NCI-H2171 treated with DMSO at 0.1 percent for 48 hours (cell line): ENCODE measurements around the gene TAF5L.
"Not testable (repeated sequence)": the region's sequence is repeated elsewhere in the genome, so short reads cannot be mapped to it uniquely, and the experiment has no call there.

ENCODE experiments used
- DNase-seq: peaks from one replicate; lab custom pipeline; 2025; lab: John Stamatoyannopoulos, UW

TAF5L gene

DNA sequence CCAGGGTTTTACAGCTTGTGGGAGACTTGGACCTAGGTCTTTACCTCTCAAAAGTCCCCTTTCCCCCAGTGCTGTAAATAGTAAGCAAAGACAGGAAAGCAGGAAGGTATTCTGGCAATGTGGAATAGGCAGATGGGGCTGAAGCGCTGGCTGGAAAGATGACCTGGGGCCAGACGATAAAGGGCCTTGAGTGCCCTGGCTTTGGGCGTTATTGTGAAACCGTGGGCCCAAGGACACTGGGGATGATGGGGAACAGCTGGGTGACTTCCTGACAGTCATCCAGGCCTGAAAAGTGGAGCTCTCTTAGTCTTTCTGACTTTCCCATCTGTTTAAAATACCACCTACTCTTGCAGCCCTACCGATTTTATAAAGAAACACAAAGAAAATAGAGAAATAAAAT, 16.5 kb upstream of the TAF5L start:
- DNase-seq: no peak

DNA sequence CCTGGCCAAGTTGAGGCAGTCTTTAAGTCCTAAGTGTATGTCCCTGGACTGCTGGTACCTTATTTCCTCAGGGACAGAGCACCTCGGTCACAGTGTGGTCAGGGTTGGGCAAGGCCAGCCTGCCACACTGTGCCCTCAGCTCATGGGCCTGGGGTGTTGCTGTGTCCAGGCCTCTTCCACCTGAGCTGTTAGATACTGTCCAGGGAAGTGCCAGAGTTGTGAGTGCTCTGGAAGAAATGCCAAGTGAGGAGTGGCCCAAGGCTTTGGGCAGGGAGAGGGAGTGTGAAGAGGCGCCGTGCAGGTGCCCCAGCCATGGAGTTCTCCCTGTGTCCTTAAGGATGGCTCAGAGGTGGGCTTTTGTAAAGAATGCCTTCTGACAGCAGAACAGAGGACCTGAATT, 15.4 kb upstream of the TAF5L start:
- no peak for DNase-seq

DNA sequence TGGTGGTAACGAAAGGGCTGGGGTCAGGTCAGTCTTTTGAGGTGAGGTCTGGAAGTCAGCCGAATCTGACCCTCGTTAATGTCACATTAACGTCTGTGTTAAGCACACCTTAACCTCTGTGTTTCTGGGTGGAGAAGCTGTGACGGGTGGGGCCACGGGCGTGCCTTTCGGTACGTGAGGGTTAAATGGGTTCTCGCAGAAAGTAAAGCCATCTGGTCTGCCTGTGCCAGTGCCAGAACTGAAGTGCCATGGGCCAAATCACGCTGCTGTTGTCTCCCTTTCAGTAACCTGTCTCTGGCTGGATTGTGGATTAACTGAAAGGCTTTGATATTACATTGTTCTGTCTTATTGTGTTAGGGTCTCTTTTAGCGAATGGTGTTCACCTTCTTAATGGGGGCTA, 14.5 kb upstream of the TAF5L start:
- DNase-seq: peak; percentile 71

DNA sequence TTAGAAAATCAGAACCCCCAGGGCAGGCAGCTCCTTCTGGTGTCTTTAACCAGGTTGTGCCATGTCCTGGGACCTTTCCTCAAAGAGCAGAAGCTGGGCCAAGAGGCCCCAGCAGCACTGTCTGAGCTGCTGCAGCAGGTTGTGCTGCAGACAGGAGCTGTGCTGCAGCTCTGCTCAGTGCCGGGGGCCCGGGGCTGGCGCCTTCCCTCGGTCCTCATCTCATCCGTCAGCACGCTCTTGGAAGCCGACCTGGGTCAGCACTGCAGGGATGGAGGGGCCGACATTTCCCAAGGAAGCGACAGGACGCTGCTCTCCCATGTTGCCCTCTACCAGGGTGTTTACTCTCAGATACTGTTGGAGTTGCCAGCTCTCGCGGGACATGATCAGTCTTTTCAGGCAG, 11.8 kb upstream of the TAF5L start:
- no peak for DNase-seq

DNA sequence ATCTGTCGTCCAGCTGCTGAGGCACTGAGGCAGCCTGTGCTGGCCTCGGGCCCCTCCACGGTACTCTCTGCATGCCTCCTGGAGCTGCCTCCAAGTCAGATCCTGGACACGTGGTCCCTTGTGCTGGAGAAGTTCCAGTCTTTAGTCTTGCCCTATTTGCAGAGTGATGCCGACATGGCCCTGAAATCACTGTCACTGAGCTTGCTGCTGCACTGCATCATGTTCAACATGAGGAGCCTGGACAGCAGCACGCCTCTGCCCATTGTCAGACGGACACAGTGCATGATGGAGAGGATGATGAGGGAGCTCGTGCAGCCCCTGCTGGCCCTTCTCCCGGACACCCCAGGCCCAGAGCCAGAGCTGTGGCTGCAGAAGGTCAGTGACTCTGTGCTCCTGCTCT, 10.1 kb upstream of the TAF5L start:
- DNase-seq: no peak

DNA sequence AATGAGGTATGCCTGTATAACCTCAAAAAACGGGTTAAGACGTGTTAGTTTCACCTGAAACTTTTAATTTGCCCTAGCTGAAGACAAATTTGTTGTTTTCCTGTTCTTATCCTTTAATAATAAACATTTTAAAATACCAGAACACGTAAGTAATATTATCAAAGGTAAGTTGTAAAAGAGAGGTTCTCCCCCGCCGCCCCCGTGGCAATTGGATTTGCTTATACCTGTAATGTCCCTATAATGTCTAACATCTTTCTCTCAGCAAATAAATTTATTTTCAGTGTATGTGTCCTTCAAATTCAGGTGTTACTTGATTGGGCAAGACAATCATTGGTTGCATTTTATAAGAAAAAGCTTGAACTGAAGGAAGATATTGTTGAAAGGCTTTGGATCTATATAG, 6.0 kb upstream of the TAF5L start:
- DNase-seq: no peak

DNA sequence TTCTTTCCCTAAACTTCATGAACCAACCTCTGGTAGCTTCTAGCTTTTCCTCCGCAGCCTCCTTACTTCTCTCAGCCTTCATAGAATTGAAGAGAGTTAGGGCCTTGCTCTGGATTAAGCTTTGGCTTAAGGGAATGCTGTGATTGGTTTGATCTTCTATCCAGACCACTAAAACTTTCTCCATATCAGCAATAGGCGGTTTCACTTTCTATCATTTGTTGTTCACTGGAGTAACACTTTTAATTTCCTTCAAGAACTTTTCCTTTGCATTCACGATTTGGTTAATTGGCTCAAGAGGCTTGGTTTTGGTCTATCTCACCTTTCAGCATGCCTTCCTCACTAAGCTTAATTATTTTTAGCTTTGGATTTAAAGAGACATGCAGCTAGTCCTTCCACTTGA, 5.2 kb upstream of the TAF5L start:
- no peak for DNase-seq

DNA sequence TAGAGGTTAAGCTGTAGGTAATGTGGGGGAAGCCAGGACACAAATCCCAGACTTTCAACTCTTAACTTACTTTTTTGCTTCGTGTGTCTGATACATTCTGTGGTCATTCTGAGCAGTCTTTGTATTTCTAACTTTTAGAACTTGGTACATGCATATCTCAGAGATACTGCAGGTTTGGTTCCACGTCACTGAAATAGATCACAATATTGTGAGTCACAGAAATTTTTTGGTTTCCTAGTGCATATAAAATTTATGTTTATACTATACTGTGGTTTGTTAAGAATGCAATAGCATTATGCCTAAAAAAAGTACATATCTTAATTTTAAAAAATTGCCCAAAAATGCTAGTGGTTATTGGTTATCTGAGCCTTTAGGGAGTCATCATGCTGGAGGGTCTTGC, 3.3 kb upstream of the TAF5L start:
- DNase-seq: no peak

DNA sequence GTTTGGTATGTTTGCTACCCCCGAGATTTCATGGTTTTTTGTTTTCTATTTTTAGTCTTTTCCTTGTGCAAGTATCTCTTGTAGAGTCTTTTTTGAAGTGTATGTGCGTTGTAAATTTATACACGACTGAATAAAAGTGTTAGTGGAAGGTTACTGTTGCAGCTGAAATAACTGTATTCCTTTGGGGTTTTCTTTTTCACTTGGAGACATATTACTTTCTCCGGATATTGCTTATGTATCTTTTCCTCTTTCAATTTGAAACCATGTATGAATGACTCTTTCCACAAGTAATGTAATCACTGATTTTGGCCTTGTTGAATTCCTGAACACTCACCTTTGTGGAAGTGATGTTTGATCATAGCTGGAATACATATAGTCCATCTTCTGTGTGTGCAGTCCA, 1.1 kb upstream of the TAF5L start:
- no peak for DNase-seq

DNA sequence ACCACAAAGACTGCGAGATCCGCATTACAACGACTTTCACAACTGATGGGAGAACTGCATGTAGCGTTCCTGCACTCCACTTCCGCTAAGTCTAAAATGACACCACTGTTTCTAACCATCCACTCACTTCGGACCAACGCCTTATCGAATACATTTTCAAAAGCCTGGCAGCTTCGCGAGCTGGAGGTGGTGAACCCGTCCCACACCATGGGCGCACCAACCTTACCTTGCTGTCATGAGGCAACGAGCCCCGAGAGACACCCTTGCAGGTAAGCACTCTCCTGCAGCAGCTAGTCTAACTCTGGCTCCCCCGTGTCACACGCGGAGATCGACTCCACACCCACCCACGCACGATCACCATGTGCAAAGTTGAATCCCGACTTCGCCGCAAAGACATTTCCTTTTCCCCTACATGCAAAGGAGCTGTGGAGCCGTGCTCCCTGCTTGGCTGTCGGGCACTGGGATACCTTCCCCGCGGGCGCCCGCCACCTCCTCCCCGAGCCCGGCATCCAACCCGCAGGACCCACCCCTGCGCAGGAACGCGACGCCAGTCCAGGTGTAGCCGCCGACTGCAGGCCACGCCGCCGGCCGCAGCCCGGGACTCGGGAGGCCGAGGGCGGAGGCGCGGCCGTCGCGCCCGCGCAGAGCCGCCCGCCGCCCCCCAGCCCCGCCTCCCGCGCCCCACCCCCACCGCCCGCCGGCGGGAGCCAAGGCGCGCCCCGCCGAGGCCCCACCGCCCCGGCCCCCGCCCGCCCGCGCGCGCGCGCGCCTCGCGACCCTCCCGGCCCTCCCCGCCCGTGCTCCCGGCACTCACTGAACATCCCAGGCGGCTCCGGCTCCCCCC, 629 bp downstream of the TAF5L start:
- DNase-seq: peak; percentile 54

DNA sequence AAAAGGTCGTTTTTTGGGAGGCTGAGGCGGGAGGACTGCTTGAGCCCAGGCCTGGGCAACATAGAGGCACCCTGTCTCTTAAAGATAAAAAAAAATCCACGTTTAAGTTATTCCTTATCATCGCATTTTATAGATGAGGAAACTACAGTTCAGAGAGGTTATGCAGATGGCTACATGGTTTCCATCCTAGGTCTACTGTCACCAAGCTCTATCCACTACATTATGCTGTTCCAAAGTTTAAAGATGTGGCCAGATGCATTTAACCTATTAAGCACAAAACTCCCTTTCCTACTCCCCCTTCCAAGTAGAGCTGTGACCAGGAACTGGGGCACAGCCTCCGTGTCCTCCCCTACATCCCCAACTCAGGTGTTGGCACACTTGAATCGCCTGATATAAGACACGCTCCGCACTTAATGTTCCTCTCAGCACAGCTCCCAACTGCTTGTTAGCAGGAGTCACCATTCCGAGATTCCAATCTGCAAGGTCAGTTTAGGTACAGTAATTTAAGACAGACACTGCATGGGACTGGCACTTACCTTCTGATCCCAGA, 1.3 kb downstream of the TAF5L start:
- DNase-seq: no peak

DNA sequence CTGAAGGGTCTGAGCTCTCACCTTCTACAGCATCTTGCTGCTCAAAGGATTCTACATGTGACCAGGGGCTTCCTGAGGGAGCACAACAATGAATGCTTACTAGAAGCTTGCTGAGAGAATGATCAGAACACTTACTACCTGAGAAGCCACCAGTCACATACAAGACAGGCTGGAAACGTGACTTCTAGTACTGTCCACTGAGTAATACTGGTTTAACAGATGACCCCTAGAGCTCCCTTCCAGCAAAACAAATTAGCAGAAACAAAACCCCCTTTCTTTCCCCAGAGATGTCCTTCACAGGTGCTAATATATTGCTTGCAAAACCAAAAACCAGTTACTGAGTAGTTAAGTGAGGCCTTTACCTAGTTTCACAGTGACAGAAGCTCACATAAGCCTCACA, 2.1 kb downstream of the TAF5L start:
- DNase-seq: no peak

DNA sequence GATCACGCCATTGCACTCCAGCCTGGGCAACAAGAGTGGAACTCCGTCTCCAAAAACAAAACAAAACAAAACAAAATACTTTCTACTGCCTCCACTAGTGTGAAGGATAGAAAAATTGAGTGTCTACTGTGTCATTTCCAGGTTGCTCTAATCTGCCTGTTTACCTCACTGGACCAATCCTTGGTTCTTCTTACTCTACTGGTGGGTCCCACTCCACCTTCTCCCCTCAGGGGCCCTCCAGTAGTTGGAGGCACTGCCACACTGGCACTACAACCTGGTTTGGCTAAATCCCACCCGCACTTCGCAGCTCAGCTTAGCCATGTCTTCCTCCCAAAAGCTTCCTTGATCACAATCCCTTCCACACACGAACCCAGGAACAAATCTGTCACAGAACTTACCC, 2.7 kb downstream of the TAF5L start:
- DNase-seq: no peak

DNA sequence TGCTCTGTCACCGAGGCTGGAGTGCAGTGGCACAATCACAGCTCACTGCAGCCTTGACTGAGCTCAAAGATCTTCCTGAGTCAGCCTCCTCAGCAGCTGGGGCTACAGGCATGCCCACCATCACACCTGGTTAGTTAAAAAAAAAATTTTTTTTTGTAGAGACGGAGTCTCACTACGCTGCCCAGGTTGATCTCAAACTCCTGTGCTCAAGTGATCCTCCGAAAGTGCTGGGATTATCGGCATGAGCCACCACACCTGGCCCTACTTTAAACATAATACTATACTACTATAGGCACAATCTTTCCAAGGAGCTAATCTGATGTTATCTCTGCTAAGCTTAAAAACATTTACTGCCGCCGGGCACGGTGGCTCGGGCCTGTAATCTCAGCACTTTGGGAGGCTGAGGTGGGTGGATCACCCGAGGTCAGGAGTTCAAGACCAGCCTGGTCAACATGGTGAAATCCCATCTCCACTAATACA, 3.2 kb downstream of the TAF5L start:
- not testable (repeated sequence) for DNase-seq

DNA sequence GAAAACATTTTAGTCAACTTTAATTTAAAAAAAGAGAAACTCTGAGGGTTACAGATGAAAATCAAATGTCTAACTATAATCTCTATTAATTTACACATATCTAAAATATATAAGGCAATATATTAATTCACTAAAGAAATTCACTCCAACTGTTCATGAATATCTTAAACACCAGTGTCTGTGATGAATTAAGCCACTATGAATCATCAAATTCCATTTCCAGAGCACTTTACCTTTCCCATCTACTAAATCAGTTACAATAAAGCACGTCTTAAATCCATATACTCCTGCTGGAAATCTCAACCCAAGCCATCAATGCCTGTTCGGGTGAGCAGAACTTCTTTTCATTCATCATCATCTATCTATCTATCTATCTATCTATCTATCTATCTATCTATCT, 4.3 kb downstream of the TAF5L start:
- no peak for DNase-seq

DNA sequence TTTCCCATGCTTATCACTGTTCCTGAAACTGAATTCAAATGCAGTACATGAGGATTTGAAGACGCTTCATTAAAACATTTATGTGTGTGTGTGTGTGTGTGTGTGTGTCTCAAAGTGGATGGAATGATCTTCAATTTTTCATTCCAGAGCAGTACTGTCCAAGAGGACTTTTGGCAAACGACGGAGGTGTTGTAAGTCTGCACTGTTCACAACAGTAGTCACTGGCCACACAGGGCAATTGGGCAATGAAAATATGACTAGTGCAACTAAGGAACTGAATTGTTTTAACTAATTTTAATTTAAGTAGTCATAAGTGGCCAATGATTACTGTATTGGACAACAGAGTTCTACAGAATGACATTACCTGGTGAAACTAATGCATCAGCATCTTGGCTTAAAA, 5.0 kb downstream of the TAF5L start:
- no peak for DNase-seq

DNA sequence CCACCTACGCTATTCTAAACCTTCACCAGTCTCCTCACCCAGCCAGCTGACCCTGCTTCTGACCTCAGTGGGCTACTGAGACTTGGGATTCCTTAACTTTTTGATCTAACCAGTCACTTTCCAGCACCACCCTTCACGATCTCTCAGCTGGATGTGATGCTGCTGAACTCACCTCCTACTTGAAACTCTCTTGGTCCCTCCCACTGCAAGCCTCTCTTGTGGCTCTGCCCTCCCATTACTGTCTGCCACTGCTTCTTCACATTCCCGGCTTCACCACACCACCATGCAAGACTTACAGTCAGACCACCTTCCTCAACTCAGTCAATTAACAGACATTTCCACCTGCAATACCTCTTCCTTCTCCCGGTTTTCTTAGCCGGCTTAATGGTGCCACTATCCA, 6.3 kb downstream of the TAF5L start:
- no peak for DNase-seq

DNA sequence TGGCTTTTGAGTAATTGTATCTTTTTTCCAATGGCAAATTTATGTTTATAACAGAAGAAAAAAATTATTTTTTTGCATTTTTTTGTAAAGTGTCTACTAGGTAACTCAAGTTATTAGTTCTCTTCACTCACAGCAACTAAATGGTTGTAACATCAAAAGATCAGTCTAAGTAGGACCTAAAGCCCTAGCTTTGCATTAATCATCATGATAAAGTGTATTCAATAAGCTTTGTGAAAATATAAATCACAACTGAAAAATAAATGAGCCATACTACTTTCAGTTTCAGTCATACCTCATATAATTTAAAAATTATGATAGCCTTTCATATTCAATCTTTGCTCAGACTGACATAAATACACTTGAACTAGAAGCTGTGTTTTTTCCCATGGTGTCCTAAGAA, 6.9 kb downstream of the TAF5L start:
- no peak for DNase-seq

DNA sequence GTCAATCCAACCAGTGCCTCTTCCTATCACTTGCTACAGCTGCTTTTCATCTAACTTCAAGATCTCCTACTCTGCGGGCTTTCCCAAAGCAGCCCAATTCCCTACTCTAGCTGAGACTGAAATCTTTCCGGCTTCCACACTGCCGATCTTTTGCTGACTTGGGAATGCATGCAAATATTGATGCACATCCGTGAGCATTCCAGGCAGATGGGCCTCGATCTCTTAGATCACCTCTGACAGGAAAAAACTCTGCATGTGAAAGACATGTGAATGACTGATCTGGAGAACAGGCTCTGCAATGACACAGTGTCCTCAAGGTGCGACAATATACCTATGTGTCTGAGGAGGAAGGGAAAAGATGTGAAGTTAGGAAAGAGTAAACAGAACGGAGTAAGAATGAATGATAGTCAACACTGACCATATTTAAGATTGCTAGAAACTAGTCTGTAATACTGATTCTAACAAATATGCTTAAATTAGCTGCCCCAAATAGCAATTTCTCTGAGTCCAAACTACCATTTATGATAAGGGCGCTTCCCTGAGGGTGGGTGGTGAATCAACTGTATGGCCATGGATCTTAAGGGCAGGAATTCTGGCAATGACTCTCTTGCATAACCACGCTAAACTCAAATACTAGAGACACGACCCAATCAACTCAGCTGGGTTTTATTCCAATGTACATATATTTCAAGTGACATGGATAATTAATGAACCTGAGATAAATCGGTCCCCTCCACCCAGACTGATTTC, 8.4 kb downstream of the TAF5L start:
- DNase-seq: no peak

DNA sequence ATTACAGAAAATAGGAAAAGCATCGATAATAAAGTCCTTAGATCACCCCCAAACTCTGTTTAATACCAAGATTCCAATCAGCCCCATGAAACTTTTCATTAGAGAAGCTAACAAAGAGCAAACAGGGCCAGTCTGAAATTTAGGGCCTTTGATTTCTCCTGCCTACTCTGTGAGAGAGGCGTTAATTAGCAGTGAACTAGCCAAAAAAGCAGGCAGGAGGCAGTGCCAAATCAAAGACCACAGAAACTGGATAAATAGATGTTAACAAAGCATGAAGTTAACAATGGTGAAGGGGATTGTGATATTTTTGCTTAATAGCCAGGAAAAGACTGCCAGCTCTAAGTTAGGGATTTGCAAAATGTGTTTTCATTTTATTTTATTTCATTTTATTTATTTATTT, 11.2 kb downstream of the TAF5L start:
- no peak for DNase-seq

DNA sequence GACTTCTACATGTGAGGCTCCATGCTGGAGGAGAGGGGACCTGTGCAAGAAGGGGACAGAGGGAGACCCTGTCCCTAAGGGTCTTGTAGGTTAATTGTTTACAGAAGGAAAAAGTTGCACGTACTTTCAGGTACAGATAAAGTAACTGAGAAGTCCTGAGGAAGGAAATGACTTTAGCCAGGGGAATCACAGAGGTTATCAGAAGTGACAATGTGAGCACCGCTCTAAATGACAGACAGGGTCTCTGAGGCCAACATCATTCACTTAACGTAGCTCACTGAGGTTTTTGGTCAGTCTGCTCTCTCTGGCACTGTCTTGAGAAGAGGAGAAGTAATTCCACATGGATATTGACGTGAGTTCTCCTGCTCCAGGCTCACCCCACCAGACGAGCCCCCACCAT, 12.0 kb downstream of the TAF5L start:
- DNase-seq: no peak

DNA sequence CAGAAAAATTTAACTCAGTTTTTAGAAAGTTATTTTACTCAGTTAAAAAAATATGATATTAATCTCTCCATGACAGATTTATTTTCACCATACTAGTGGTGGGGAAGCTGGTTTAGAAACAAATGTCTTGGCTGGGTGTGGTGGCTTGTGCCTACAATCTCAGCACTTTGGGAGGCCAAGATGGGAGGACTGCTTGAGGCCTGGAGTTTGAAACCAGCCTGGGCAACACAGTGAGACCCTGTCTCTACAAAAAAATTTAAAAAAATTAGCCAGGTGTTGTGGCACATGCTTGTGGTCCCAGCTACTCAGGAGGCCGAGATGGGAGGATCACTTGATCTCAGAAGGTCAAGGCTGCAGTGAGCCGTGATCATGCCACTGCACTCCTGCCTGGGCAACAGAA, 17.3 kb downstream of the TAF5L start:
- no peak for DNase-seq

DNA sequence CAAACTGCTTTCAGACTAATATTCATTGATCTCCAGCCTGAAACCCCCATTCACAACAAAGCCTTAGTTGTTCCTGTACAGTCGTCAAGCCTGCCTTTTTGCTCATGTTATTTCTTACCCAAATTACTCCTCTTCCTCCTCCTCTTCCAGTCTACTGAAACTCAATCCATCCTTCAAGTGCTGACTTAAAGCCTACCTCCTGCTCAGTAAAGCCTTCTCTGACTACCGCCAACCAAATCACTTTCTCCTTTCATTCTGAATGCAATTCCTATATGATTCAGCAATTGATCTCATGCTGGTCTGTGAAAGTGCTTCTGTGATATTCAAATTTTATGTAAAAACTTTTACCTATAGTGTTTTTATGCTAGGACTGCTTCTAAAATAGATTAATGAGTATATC, 18.6 kb downstream of the TAF5L start:
- no peak for DNase-seq
